ENCODE results near the gene THRA.

DNA sequence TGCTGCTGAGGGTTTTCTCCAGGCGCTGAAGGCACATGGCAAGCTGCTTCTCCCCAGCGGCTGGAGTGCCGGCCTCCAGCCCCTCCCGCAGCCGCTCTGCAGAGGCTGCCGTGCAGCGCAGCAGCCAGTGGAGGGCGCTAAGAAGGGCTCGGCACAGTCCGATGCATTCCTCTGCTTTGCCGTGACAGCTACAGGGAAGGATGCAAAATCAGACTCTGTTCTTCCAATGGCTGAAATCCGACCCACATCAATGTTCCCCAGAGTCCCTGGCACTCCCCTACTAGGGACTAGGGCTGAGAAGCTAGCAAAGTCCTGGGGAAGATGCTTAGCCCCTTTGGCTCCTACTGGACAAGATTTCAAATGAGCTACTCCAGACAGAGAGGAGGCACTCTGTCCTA, 27.6 kb upstream of the THRA start:
- TF ChIP-seq POLR2AphosphoS5 (IDR thresholded peaks at IDR 0.05) (no peak), POLR2A (IDR thresholded peaks at IDR 0.05) (no peak)
- TF ChIP-seq, protein P1, sequence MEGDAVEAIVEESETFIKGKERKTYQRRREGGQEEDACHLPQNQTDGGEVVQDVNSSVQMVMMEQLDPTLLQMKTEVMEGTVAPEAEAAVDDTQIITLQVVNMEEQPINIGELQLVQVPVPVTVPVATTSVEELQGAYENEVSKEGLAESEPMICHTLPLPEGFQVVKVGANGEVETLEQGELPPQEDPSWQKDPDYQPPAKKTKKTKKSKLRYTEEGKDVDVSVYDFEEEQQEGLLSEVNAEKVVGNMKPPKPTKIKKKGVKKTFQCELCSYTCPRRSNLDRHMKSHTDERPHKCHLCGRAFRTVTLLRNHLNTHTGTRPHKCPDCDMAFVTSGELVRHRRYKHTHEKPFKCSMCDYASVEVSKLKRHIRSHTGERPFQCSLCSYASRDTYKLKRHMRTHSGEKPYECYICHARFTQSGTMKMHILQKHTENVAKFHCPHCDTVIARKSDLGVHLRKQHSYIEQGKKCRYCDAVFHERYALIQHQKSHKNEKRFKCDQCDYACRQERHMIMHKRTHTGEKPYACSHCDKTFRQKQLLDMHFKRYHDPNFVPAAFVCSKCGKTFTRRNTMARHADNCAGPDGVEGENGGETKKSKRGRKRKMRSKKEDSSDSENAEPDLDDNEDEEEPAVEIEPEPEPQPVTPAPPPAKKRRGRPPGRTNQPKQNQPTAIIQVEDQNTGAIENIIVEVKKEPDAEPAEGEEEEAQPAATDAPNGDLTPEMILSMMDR (IDR thresholded peaks at IDR 0.05), result peak in 1 of 2 donors; percentile 37

Data from suprapubic skin (tissue), 4 donors.